ENCODE results near the gene TENM4.

DNA sequence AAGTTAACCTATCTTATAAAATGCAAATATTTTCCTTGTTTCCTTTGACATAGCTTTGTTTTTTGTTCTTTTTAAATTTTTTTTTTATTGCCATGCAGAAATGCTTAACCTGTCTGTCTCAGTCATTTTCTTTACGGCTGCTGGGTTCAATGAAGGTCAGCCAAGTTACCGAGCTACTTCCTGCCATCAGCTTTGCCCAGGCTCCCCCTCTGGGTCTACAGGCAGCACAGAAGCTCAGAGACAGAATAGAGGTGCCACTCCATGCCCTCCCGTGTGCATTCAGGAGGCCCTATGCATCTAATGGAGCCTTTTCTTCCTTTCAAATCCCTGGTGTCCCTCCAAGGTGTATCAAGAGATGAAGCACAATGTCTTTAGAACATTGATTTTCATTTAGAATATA lies 455.2 kb downstream of the TENM4 start:
- no peak for TF ChIP-seq POLR2A (IDR thresholded peaks at IDR 0.05)
- TF ChIP-seq, protein P1, sequence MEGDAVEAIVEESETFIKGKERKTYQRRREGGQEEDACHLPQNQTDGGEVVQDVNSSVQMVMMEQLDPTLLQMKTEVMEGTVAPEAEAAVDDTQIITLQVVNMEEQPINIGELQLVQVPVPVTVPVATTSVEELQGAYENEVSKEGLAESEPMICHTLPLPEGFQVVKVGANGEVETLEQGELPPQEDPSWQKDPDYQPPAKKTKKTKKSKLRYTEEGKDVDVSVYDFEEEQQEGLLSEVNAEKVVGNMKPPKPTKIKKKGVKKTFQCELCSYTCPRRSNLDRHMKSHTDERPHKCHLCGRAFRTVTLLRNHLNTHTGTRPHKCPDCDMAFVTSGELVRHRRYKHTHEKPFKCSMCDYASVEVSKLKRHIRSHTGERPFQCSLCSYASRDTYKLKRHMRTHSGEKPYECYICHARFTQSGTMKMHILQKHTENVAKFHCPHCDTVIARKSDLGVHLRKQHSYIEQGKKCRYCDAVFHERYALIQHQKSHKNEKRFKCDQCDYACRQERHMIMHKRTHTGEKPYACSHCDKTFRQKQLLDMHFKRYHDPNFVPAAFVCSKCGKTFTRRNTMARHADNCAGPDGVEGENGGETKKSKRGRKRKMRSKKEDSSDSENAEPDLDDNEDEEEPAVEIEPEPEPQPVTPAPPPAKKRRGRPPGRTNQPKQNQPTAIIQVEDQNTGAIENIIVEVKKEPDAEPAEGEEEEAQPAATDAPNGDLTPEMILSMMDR (IDR thresholded peaks at IDR 0.05): no peak
